ENCODE measurements around the gene HDAC4. TPM values are rescaled to one million over a fixed set of nuclear protein-coding genes. Genes with fewer than 3 reads are reported as not detected.

Gene HDAC4
- total RNA-seq, 1 experiment from 2014 or later, result 32.0 TPM

DNA sequence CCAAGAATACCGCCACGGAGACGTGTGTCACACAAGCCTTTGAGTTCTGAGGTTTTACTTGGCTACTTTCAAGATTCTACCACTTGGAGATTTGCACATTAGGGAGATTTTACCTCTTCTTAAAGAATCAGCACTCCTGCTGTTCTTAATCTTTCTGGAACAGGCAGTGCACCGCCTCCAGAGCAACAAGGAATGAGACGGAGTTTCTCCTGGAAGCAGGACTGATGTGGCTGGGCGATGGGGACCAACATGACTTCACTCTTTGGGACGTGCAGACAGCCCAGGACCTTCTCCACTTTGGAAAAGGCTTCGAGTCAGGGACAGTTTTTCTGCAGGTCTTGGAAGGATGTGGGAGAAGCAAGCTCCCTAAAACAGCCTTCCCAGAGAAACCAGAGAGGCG lies 255.2 kb downstream of the HDAC4 start:
- no peaks in the 10 kb centered on the region for H3K79me1 ChIP-seq (ENCODE audit: insufficient read depth, low read depth, low read length, poor library complexity, severe bottlenecking)
- H3K9me3 ChIP-seq (ENCODE audit: control insufficient read depth, low read depth, low read length), result no peaks in the 10 kb centered on the region
- no peak for DNase-seq
- H3K9ac ChIP-seq (ENCODE audit: extremely low read depth, insufficient read length, low read length), result no peak overlapping the region
- H3K4me3 Mint-ChIP-seq, result no peak overlapping the region
- H4K20me1 ChIP-seq (ENCODE audit: control insufficient read depth, insufficient read depth, insufficient read length), result no peaks in the 10 kb centered on the region
- no peaks in the 10 kb centered on the region for H3K79me2 ChIP-seq (ENCODE audit: insufficient read depth, low read length)
- no peaks in the 10 kb centered on the region for H3K23me2 ChIP-seq (ENCODE audit: insufficient read length, low read depth, low read length, poor library complexity, severe bottlenecking)
- no peak overlapping the region for H3K14ac ChIP-seq (ENCODE audit: insufficient read depth, low read length)
- no peak overlapping the region for H3K27ac ChIP-seq (ENCODE audit: insufficient read length, low read depth, low read length)
- no peak overlapping the region for H2AK5ac ChIP-seq (ENCODE audit: insufficient read length, low read length)
- H3K4me2 ChIP-seq (ENCODE audit: insufficient read depth, insufficient read length, low read length), result no peak overlapping the region
- H2BK5ac ChIP-seq (ENCODE audit: insufficient read length, low read length), result no peak overlapping the region
- H3K18ac ChIP-seq (ENCODE audit: insufficient read length, low read depth, low read length), result no peak overlapping the region
- no peak overlapping the region for H2AFZ ChIP-seq (ENCODE audit: low read length)
- H2BK15ac ChIP-seq (ENCODE audit: low read depth, low read length), result no peak overlapping the region
- WGBS (ENCODE audit: extremely low coverage, insufficient read length, low lambda C conversion rate), result no CpG with 5 or more reads among the region's 9 CpGs
- H4K91ac ChIP-seq (ENCODE audit: insufficient read length, low read depth, low read length), result no peak overlapping the region
- H2BK120ac ChIP-seq (ENCODE audit: low read depth, low read length, poor library complexity, severe bottlenecking), result no peak overlapping the region
- H2BK12ac ChIP-seq (ENCODE audit: insufficient read length, low read depth, low read length), result no peak overlapping the region
- no peaks in the 10 kb centered on the region for H3K27me3 ChIP-seq (ENCODE audit: insufficient read depth, low read length)
- H3K4me1 ChIP-seq (ENCODE audit: insufficient read depth, low read length), result no peaks in the 10 kb centered on the region
- no peak overlapping the region for H3K23ac ChIP-seq (ENCODE audit: insufficient read length, low read depth, low read length)
- H2BK20ac ChIP-seq (ENCODE audit: low read depth, low read length, poor library complexity, severe bottlenecking), result no peak overlapping the region
- H3K27ac Mint-ChIP-seq, result no peak overlapping the region; a peak in 1 of 7 replicates
- H4K8ac ChIP-seq (replicated peaks; ENCODE audit: insufficient read length, low read depth, low read length), result no peak overlapping the region
- H3K9me3 Mint-ChIP-seq, result no peaks in the 10 kb centered on the region; a peak in 1 of 5 replicates
- no peaks in the 10 kb centered on the region for H3K27me3 Mint-ChIP-seq (ENCODE audit: low read depth)
- H3K36me3 Mint-ChIP-seq (ENCODE audit: insufficient read depth in 1 of 3, low read depth in 3 of 3), result peaks cover 9 to 47% (median 38%) of the 10 kb centered on the region in 3 experiments; a peak in 6 of 7 replicates
- no peak overlapping the region for H3T11ph ChIP-seq (ENCODE audit: low read length)
- H4K5ac ChIP-seq (ENCODE audit: insufficient read length, low read depth, low read length), result no peak overlapping the region
- TF ChIP-seq, protein P1, sequence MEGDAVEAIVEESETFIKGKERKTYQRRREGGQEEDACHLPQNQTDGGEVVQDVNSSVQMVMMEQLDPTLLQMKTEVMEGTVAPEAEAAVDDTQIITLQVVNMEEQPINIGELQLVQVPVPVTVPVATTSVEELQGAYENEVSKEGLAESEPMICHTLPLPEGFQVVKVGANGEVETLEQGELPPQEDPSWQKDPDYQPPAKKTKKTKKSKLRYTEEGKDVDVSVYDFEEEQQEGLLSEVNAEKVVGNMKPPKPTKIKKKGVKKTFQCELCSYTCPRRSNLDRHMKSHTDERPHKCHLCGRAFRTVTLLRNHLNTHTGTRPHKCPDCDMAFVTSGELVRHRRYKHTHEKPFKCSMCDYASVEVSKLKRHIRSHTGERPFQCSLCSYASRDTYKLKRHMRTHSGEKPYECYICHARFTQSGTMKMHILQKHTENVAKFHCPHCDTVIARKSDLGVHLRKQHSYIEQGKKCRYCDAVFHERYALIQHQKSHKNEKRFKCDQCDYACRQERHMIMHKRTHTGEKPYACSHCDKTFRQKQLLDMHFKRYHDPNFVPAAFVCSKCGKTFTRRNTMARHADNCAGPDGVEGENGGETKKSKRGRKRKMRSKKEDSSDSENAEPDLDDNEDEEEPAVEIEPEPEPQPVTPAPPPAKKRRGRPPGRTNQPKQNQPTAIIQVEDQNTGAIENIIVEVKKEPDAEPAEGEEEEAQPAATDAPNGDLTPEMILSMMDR (conservative IDR thresholded peaks at IDR 0.05), result no peak
- H3K4me1 Mint-ChIP-seq, result no peaks in the 10 kb centered on the region
- H3K56ac ChIP-seq (ENCODE audit: insufficient read length, low read depth, low read length), result no peak overlapping the region
- no peak overlapping the region for H3K4ac ChIP-seq (ENCODE audit: low read depth, low read length)
